ENCODE data around the gene DNAJC3. TPM values are rescaled to one million over a fixed set of nuclear protein-coding genes. Genes with fewer than 3 reads are reported as not detected.

The DNAJC3 gene
- total and polyA plus RNA-seq, 9 of the 15 experiments (the other 6 are each of a cell fraction or from before 2014, with no cell fraction given): 7.8 to 21.8 (median 10.4) TPM

DNA sequence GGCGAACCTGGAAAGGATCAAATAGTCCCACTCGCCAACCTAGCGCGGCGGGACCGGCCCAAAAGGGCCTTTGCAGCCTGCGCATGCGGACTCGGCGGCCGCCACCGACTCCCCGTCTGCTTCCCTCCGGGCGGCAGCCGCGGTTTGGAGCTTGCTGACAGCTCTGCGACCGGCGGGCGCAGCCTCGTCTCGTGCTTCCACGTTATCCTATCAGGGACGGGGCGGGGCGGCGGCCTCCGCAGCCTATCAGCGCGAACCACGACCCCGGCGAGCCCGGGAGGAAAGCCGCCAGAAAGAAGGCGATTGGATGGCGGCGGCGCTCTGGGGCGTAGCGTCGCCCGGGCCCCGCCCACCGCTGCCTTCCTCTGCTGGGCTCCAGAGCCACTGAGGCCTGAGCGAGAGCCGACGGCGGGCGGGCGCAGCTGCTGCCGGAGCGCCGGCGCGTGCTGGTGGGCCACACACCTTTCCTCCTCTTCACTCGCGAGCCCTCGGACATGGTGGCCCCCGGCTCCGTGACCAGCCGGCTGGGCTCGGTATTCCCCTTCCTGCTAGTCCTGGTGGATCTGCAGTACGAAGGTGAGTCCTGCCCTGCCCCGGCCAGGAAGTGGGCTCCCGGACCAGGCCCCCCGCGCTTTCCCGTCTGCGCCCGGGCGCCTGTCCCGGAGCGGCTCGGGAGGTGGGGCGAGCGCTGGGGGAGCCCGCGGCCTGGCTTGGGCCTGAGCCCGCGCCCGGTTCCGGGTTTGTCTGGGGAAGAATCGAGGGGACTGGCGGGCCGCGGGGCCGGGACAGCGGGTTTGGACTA lies at the start of gene DNAJC3 (continued):
- TF ChIP-seq ERF (CRISPR knock-in tag; IDR thresholded peaks at IDR 0.05) (0 out of 2 replicates have a peak, but pooled peaks have one; percentile 19), ZFX (CRISPR knock-in tag; IDR thresholded peaks at IDR 0.05) (peak; percentile 96), FOXM1 (IDR thresholded peaks at IDR 0.05; ENCODE audit: low read depth) (no peak), FOXM1 (CRISPR knock-in tag; IDR thresholded peaks at IDR 0.05; ENCODE audit: low read depth) (no peak), HCFC1 (IDR thresholded peaks at IDR 0.05; ENCODE audit: low read depth, low read length) (peak; percentile 37; the same call in 1 of the 2 replicates), ATF7 (IDR thresholded peaks at IDR 0.05) (peak; percentile 44; the same call in 1 of the 2 replicates), RBM25 (IDR thresholded peaks at IDR 0.05; ENCODE audit: low read depth, low read length, severe bottlenecking) (peak; percentile 94), CTBP1 (IDR thresholded peaks at IDR 0.05; ENCODE audit: borderline replicate concordance) (peak; percentile 71), CBFB (CRISPR knock-in tag; IDR thresholded peaks at IDR 0.05) (no peak), HSF4 (CRISPR knock-in tag; IDR thresholded peaks at IDR 0.05; ENCODE audit: borderline replicate concordance) (no peak), MYC (IDR thresholded peaks at IDR 0.05; ENCODE audit: low read depth, low read length) (peak; percentile 30; the same call in 1 of the 2 replicates), MYC (CRISPR knock-in tag; IDR thresholded peaks at IDR 0.05; ENCODE audit: borderline replicate concordance, low read depth) (no peak), PHTF2 (CRISPR knock-in tag; IDR thresholded peaks at IDR 0.05) (no peak), SIX5 (IDR thresholded peaks at IDR 0.05; ENCODE audit: borderline replicate concordance in 1 of 2, insufficient read depth in 1 of 2, low read depth in 1 of 2, low read length in 2 of 2) (no peak), CEBPB (tag; IDR thresholded peaks at IDR 0.05) (no peak), SP1 (CRISPR knock-in tag; IDR thresholded peaks at IDR 0.05) (peak; percentile 89), SIN3A (IDR thresholded peaks at IDR 0.05; ENCODE audit: borderline replicate concordance in 2 of 2, control insufficient read depth in 1 of 2, low read depth in 2 of 2, low read length in 2 of 2) (no peak), TCF3 (CRISPR knock-in tag; IDR thresholded peaks at IDR 0.05) (0 out of 2 replicates have a peak, but pooled peaks have one; percentile 7), EP400 (IDR thresholded peaks at IDR 0.05) (peak; percentile 76; the same call in 1 of the 2 replicates), KLF16 (IDR thresholded peaks at IDR 0.05) (no peak)
- TF ChIP-seq, protein P1, sequence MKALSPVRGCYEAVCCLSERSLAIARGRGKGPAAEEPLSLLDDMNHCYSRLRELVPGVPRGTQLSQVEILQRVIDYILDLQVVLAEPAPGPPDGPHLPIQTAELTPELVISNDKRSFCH (CRISPR knock-in tag; IDR thresholded peaks at IDR 0.05): no peak
- TF ChIP-seq, protein P1 (tag; IDR thresholded peaks at IDR 0.05): no peak
- TF ChIP-seq, protein P2, sequence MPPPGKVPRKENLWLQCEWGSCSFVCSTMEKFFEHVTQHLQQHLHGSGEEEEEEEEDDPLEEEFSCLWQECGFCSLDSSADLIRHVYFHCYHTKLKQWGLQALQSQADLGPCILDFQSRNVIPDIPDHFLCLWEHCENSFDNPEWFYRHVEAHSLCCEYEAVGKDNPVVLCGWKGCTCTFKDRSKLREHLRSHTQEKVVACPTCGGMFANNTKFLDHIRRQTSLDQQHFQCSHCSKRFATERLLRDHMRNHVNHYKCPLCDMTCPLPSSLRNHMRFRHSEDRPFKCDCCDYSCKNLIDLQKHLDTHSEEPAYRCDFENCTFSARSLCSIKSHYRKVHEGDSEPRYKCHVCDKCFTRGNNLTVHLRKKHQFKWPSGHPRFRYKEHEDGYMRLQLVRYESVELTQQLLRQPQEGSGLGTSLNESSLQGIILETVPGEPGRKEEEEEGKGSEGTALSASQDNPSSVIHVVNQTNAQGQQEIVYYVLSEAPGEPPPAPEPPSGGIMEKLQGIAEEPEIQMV (tag; conservative IDR thresholded peaks at IDR 0.05; ENCODE audit: low read depth): no peak
- TF ChIP-seq, protein P3, sequence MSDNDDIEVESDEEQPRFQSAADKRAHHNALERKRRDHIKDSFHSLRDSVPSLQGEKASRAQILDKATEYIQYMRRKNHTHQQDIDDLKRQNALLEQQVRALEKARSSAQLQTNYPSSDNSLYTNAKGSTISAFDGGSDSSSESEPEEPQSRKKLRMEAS (CRISPR knock-in tag; IDR thresholded peaks at IDR 0.05): peak; percentile 74
- TF ChIP-seq, protein P4, sequence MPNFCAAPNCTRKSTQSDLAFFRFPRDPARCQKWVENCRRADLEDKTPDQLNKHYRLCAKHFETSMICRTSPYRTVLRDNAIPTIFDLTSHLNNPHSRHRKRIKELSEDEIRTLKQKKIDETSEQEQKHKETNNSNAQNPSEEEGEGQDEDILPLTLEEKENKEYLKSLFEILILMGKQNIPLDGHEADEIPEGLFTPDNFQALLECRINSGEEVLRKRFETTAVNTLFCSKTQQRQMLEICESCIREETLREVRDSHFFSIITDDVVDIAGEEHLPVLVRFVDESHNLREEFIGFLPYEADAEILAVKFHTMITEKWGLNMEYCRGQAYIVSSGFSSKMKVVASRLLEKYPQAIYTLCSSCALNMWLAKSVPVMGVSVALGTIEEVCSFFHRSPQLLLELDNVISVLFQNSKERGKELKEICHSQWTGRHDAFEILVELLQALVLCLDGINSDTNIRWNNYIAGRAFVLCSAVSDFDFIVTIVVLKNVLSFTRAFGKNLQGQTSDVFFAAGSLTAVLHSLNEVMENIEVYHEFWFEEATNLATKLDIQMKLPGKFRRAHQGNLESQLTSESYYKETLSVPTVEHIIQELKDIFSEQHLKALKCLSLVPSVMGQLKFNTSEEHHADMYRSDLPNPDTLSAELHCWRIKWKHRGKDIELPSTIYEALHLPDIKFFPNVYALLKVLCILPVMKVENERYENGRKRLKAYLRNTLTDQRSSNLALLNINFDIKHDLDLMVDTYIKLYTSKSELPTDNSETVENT (CRISPR knock-in tag; IDR thresholded peaks at IDR 0.05): peak; percentile 65; the same call in 1 of the 2 replicates

All from K562 (cell line).